ENCODE results near the gene CCNI2.

Gene CCNI2

GRCh38 chr5:132766020-132766805 lies 19.0 kb downstream of the CCNI2 start:
- no peak for DNase-seq

DNA sequence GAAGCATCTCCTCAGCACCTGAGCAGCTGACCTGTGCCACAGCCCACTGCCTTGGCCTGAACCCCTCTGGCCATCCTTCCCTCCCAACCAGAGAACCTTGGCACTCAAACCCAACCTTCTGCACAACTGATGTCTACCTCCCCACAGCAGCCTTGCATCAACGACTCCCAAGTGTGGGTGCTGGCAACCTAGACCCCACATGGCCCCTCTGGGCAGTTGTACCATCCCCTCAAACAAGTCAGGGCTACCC lies 19.5 kb downstream of the CCNI2 start:
- DNase-seq, result no peak

DNA sequence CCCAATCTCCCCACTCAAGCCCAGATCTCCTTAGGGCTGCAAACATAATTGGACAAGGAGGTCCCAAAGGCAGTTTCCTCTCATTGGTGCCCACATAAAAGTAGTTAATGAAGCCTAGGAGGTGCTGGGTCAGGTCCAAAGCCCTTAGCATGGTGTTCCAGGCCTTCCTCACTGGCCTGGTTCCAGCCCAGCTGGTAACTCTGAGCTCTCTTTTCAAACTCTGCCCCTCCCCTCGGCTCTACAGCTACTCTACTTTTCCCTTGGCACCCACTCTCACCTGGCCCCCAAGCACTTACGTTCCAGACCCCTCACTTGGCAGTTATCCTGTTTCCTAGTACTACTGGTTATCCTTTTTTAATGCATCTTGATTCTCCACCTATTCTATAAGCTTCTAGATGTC lies 19.9 kb downstream of the CCNI2 start:
- no peak for DNase-seq

- no peak for DNase-seq
These were observed 21.3 kb downstream of the CCNI2 start for GRCh38 chr5:132768485-132768868.

DNA sequence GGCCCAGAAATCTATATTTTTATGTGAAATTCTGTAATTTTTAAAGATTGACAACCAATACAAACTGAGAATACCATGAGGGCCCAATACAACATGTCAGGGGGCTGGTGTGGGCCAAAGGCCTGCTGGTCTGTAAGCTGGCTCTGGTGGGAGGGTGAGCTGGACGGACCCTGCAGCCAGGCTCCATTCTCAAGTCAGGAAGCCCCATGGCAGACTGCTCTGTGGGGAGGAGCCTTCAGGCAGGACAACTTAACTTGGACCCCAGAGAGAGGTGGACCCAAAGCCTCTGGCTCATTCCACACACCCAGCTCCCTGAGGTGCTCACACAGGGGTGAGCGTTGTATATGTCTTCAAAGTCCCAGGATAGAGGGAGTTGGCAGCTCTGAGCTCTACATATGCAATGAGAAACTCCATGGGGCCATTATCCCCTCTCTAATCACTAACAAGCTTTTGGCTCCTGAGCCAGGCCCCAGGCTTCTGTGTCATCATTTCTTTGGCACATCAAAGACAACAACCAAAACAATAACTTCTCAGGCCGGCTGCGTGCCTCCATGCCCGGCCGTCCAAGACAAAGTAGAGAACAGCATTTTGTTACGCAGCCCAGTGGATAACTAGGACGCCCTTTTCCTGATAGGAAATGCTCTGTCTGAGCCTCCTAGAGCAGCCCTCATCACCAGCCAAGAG lies 23.4 kb downstream of the CCNI2 start:
- no peak for DNase-seq

- no peak for DNase-seq
These were observed 24.3 kb downstream of the CCNI2 start for GRCh38 chr5:132771503-132771998.

DNA sequence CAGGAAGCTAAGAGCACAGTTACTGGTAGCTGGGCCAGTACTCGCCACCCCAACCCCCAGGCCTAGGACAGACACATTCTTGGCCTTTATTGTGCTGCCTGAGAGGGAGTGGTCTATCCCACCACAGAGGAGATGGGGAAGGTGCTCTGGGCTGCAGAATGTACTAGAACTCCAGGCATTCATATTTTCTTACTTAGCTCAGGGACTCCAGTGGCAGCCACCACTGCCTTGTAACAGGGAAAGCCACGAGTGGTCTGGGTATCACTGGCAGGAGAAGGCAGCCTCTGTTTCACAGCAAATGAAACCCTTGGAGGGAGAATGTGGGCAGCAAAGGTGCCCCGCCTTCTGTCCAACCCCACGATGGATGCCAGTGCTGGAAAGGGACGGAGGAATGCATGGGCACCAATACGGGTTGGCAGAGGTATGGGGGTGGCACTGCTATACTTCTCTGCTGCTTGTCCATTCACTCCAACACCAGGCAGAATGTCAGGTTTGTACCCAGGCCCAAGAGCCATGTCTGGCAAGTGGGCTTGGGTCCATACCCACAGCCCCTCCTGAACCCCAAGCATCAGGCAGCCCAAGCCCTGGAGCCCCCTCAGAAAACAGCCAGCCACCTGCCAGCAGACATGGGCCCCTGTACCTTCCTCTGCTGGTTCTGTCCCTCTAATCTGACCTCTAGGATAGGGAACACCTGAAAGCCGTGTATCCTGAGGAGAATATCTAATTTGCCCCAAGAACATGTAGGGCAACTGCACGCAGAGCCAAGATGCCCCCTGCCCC lies 25.3 kb downstream of the CCNI2 start:
- DNase-seq, result no peak

- DNase-seq, result no peak
These were observed 25.9 kb downstream of the CCNI2 start for GRCh38 chr5:132773114-132773513.

DNA sequence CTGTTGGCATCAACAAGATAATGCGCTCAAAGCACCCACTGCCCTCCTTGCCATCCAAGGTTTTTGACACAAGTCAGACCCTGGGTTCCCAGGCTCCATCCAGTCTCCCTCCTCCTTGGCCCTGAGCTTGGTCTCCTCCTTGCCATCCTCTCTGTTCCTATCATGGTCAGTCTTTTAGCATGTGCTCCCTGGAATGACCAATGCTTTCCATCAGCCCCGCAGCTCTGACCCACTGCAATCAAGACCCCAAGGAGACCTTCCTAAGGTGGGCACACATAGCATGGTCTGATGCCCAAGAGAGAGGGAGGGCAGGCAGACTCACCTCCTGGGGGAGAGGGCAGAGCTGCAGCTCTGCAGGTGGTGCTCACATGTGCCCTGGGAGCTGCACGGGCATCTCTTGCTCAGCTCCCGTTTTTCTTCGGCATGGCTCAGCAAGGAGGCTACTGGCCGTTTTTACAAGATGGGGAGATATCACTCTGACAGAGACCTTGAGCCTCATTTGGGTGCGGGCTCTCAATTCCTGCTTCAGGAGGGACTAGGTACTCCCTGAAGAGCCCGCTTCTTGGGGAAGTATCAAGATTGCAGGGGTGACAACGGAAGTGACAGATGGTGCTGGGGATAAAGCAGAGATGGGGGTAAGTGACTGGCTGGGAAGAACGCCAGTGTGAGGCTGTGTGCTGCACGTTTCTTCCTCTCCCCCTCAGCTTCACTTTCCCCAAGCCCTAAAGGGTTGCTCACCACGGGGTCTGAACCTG lies 26.6 kb downstream of the CCNI2 start:
- no peak for DNase-seq

- DNase-seq, result no peak
These were observed 27.2 kb downstream of the CCNI2 start for GRCh38 chr5:132774406-132774805.

DNA sequence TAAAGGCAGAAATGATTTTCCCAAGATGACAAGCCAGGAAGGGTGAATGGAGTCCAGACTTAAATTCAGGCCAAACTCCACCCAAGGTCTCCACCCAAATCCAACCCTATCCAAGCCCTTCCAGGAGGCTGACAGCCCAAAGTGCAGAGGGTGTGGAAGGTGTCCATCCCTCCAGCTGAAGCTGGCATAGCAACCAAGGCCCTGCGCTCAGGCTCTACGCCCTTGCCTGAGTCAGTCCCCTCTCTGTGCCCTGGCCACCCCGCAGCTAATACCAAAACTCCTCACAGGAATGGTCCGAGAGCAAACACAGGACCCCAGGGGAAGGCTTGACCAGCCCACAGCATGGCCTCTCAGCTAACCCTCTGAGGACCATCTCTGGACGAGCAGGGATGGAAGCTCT lies 27.7 kb downstream of the CCNI2 start:
- no peak for DNase-seq

DNA sequence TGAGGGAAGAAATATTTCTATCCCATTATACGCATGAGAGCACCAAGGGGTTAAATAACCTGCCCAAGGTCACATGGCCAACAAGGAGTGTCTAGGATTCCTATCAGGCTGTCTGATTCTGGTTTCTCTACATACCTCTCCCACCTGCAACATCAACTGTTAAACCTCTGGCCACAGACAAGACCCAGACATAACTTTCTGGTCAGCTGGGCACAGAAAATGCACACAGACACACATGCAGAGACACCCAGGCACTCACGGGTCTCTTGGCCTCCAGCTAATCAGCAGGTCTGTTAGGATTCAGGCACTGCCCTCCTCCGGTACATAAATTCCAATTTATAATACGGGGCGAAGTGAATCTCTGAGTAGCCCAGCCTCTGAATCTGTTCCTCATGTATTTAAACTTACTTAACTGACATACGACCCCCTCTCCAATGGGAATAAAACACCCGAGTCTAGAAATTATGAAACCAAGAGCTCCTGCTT lies 28.3 kb downstream of the CCNI2 start:
- no peak for DNase-seq

- DNase-seq, result no peak
These were observed 29.1 kb downstream of the CCNI2 start for GRCh38 chr5:132776131-132776937.

DNA sequence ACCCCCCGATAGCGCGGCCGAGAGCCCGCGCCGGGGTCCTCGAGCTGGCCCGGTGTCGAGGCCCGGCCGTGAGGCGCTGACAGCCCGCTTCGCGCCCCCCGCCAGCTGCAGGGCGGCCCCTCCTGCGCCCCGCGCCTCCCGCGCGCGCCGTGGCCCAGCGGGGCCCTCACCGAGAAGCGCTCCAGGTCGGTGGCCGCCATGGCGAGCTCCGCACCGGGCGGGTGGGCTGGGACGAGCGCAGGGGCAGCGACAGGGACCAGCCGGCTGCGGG lies 29.6 kb downstream of the CCNI2 start:
- no peak for DNase-seq

DNA sequence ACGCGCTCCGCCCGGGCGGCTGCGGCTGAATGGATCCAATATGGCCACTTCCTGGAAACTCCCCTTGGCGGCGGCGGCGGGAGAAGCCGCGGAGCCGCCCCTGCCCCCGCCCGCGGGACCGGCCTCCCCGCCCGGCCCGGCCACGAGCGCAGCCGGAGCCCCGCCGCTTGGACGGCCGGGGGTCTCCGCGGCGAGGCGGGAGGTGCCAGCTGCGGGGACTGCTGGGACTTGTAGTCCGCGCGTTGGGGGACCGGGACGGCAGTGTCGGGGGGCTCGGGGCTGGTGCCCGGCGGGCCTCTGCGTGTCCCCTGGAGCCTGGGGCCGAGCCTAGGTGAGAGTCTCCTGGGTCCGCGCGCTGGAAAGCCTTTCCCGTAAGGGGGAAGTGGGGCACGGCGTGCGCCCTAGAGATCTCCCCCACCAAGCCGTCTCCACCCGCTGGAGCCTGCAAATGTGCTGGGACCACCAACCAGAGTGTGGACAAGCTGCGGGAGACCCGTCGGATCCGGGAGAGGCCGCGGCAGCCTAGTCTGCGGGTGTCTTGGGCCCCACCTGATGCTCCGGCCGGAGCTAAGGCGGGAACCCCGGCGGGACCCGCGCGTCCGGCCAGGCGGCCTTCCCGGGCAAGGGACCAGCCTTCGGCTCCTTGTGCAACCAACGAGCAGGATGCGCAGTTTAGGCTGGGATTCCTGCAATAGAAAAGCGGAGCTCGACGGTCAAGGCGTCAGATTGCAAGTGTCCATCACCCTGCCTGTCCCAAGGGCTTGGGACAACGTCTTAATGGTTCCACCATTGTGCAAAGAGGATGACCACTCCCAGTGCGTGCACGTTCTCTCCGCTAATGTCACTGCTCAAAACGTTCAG lies 30.2 kb downstream of the CCNI2 start, which contains the start of gene SEPTIN8:
SEPTIN8 (minus strand) TSS at position 31 of the 861 bp plus-strand sequence. CDS start 102 bp downstream, outside the sequence.
- no peak for DNase-seq

DNA sequence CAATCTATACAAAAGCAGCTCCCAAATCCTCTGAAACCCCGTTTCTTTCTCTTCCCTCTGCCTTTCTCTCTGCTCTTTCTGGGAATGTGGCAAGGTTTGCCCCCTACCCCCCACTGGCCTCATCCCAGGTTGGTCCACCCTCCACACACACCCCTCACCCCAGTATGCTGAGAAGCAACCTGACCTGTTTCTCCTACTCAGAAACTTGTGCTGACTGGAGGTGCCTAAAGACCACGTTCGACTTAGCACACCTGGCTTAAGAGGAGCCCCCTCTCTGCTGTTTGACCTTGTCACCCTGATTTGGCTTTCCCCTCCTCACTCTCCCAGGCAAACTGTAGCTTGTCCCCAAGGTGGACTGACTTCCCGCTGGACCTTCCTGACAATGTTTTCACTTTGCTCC lies 30.9 kb downstream of the CCNI2 start:
- DNase-seq, result no peak

GRCh38 chr5:132778856-132779255 lies 31.6 kb downstream of the CCNI2 start:
- DNase-seq, result no peak

DNA sequence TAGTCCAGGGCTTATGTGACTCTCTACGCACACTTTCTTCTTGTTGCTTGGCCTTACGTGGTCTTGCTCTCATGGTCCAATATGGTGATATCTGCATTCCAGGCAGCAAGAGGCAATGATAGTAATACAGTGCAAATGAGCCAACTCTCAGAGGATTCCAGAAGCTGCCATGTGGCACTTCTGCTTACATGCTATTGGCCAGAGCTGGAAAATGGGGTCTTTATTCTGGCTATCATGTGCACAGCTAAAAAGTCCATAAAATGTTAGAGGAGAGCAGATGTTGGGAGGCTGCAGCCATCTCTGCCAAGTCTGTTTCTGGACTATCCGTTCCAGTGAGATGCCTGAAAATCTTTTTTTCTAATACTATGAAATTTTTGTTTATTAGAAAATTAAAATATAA lies 32.7 kb downstream of the CCNI2 start:
- no peak for DNase-seq

DNA sequence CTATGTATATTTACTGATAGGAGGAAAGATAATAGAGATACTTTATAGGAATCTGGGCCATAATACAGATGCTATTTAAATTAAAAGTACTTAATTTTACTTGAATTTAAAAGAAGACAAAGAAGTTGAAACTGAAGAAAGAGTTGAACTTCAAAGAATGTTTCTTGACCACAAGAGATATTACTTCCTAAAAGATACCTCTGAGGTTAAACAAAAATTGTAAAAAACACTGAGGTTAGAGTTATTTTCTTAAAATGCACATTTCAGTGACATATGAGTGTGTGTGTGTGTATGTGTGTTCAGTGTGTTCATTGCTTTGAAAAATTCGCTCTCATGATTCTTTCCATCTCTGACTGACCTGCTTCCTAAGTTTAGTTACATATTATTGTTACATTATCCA lies 33.4 kb downstream of the CCNI2 start:
- DNase-seq, result no peak

DNA sequence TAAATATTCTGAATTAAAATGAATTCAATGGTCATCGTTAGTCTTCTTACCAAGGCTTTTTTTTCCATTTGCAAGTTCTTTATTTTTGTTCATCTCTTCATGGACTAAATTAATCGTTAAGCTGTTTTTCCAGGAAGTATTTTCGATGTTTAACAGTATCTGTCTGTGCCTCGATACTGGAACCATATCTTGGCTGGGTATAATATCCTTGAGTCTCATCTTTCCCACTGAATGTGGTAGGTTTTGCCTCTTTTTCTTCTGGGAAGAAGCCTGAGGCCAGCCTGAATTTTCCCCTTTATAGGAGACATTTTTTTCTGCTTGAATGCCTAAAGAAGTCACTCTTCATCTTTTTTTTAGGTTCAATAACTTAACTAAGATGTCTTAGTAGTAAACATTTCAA lies 33.8 kb downstream of the CCNI2 start:
- no peak for DNase-seq

DNA sequence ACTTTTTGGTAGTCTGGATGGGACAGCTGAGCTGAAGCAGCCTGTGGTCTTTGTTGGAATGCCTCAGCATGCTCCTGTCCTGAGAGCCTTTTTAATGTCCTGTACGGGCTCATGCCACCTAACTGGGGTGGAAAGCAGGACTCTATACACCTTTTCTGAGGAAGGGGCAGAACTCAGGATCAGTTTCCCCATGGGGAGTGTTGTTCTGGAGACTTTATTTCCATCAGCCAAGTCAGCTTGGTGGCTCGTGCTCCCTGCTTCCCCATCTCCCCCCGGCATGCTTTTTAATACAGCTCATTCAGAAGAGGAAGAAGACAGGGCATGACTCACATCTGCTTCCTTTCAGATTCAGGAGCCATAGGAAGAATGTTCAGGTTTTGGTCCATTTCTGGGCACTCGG lies 34.9 kb downstream of the CCNI2 start:
- DNase-seq, result no peak

Data from GOT3 (cell line).